ENCODE measurements around the gene KCTD1. TPM values are rescaled to one million over a fixed set of nuclear protein-coding genes. Genes with fewer than 3 reads are reported as not detected.

Gene KCTD1
- total RNA-seq, 1 donor from 2014 or later: 6.4 TPM

DNA sequence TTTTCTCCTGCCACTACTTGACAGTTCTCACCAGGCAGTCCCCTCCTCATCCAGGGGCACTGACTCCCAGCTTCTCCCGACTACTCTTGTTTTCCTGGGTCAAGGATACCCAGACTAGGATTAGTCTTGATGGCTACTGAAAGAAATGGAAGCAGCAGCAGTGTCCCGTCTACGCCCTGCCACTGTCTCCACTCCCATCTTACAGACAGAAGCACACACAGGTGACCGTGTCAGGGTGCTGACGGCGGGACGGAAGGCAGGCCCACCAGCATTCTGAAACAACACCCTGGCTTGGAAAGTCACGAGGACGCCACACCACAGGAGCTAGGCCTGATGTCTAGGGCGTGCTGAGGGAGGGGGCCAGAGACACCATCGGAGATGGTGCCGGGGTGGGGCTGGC is 82.9 kb downstream of the KCTD1 start:
- H3K27ac ChIP-seq (replicated peaks): no peak overlapping the region
- intact Hi-C loops (cut with micrococcal nuclease): no loop called here
- H3K4me1 ChIP-seq: peaks cover 41% of the 10 kb centered on the region
- H3K36me3 ChIP-seq: no peaks in the 10 kb centered on the region
- DNase-seq: no peak
- TF ChIP-seq, protein P1, sequence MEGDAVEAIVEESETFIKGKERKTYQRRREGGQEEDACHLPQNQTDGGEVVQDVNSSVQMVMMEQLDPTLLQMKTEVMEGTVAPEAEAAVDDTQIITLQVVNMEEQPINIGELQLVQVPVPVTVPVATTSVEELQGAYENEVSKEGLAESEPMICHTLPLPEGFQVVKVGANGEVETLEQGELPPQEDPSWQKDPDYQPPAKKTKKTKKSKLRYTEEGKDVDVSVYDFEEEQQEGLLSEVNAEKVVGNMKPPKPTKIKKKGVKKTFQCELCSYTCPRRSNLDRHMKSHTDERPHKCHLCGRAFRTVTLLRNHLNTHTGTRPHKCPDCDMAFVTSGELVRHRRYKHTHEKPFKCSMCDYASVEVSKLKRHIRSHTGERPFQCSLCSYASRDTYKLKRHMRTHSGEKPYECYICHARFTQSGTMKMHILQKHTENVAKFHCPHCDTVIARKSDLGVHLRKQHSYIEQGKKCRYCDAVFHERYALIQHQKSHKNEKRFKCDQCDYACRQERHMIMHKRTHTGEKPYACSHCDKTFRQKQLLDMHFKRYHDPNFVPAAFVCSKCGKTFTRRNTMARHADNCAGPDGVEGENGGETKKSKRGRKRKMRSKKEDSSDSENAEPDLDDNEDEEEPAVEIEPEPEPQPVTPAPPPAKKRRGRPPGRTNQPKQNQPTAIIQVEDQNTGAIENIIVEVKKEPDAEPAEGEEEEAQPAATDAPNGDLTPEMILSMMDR (IDR thresholded peaks at IDR 0.05; ENCODE audit: borderline replicate concordance): no peak
- no peak overlapping the region for H3K4me3 ChIP-seq
- H3K27me3 ChIP-seq (ENCODE audit: low read depth): no peaks in the 10 kb centered on the region
- no peaks in the 10 kb centered on the region for H3K9me3 ChIP-seq (replicated peaks)

DNA sequence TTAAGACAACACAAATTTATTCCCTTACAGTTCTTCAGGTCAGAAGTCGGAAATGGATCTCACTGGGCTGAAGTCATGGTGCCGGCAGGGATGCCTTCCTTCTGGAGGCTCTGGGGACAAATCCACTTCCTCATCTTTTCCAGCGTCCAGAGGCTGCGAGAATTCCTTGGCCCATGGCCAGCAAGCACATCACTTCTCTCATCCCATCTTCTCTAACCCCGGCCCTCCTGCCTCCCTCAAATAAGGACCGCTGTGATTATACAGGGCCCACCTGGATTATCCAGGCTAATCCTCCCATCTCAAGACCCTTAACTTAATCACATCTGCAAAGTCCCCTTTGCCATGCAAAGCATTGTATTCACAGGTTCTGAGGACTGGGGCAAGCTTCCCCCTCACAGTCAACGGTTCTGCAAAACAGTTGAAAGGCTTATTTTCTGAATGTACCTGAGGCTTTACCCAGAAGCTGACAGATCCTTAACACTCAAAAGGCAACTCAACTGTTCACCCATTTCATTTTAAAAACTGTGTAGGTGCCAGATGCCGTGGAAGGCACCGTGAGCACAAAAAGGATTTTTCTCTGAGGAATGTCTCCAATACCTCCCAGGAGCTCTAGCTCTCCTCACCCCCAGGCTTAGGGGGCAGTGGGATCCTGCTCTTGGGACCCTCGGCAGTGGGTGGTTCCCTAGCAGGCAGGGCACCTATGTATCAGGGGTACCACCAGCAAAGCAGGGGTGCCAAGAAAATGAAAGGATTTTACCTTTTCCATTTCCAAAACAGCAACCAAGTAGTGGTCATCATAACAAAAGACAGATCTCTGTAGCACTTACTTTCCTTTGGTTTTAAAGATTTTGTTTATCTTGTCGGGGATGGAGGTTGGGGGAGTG is 84.0 kb downstream of the KCTD1 start:
- Histone ChIP-seq H3K9me3 (replicated peaks) (no peaks in the 10 kb centered on the region), H3K36me3 (no peaks in the 10 kb centered on the region), H3K4me1 (peaks cover 42% of the 10 kb centered on the region), H3K4me3 (no peak overlapping the region), H3K27me3 (ENCODE audit: low read depth) (no peaks in the 10 kb centered on the region), H3K27ac (replicated peaks) (no peak overlapping the region)
- TF ChIP-seq, protein P1 (IDR thresholded peaks at IDR 0.05; ENCODE audit: borderline replicate concordance): no peak
- DNase-seq: no peak
- intact Hi-C loops (cut with micrococcal nuclease): no loop called here

DNA sequence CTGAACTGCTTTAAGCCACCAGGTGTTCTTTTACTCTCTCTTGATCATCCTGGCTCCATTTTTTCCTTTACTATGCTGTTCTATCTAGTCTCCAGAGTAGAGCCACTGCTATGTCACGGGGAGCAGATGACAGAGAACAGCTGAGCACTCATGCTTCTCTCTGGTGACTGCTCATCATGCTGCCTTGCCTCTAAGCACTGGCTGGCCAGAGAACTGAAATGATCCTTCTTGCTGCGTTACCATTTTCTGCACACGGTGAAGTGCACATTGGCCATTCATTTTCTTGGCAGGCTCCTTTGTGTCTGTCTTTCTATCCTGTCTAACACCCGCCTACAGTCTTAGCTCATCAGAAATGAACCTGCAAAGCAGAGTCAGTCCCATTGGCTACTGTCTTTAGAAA is 86.0 kb downstream of the KCTD1 start:
- Histone ChIP-seq H3K9me3 (replicated peaks) (no peaks in the 10 kb centered on the region), H3K4me1 (peaks cover 54% of the 10 kb centered on the region), H3K27ac (replicated peaks) (peak overlapping the region; percentile 77), H3K4me3 (no peak overlapping the region), H3K36me3 (peaks cover 8% of the 10 kb centered on the region), H3K27me3 (ENCODE audit: low read depth) (no peaks in the 10 kb centered on the region)
- TF ChIP-seq, protein P1 (IDR thresholded peaks at IDR 0.05; ENCODE audit: borderline replicate concordance): no peak
- no peak for DNase-seq
- intact Hi-C loops (cut with micrococcal nuclease): no loop called here

DNA sequence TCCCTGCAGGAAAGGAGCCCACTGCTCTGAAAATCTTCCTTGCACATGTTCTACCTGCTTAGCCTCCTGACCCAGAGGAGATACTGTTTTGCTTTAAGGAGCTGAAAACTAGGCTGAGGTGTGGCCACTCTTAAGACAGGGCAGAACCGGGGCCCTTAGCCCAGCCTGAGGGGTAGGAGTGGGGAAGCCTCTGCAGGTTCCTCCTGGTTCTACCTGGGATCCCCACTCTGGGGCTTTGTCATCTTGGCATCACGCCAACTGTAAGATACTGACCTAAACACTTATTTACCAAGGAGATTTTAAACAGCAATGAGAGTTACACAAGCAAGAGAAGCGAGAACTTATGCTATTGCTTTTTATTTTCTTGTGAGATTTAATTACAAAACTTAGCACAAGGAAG is 86.9 kb downstream of the KCTD1 start:
- Histone ChIP-seq H3K4me3 (no peak overlapping the region), H3K4me1 (peaks cover 60% of the 10 kb centered on the region), H3K36me3 (peaks cover 8% of the 10 kb centered on the region), H3K27ac (replicated peaks) (peak overlapping the region; percentile 77), H3K9me3 (replicated peaks) (no peaks in the 10 kb centered on the region), H3K27me3 (ENCODE audit: low read depth) (no peaks in the 10 kb centered on the region)
- intact Hi-C loops (cut with micrococcal nuclease): no loop called here
- no peak for DNase-seq
- TF ChIP-seq, protein P1 (IDR thresholded peaks at IDR 0.05; ENCODE audit: borderline replicate concordance): no peak

DNA sequence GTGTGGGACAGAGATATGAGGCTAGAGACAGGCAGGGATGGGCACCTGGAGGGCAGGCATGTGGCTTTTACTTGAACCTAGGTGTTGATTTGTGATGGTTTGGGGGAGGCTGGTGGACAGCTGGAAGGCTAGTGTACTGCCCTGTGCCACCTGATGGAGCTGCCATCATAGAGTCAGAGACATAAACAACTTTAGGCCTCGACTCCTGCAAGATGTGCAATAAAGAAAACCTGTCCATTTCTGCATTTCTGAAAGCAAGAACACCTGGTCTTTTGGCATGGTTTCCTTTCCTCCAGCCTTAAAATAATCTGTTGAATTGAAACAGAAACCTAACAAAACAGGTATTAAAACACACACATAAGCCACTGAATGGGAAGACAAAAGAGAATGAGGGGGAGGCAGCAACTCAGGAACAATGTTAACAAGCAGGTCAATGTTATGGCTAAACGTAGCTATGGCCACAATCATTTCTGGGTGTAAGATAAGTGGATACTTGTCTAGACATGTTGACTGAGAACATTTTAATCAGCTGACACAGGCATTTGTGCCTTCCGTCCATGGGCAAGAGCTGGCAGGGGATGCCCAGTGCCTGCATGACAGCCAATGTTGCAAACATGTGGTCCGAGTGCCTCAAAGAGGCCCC is 87.8 kb downstream of the KCTD1 start:
- intact Hi-C loops (cut with micrococcal nuclease): no loop called here

More for the DNA sequence above, 87.8 kb downstream of the KCTD1 start:
- DNase-seq: peak; percentile 58
- Histone ChIP-seq H3K27ac (replicated peaks) (peak overlapping the region; percentile 77), H3K4me1 (peaks cover 60% of the 10 kb centered on the region), H3K4me3 (no peak overlapping the region), H3K36me3 (peaks cover 10% of the 10 kb centered on the region), H3K9me3 (replicated peaks) (no peaks in the 10 kb centered on the region), H3K27me3 (ENCODE audit: low read depth) (no peaks in the 10 kb centered on the region)
- TF ChIP-seq, protein P1 (IDR thresholded peaks at IDR 0.05; ENCODE audit: borderline replicate concordance): no peak
